GM21381 (cell line): ENCODE results near the gene TMEM231.
A peak's percentile ranks its signal among the peaks of the same experiment; 100 is the strongest.

ENCODE experiments used
- ATAC-seq: cut with Tn5 transposase; IDR thresholded peaks from one replicate; pipeline ENCODE4 v1.9.1; 2021; ENCODE audit warnings: mild to moderate bottlenecking, moderate library complexity; ENCODE audit not compliant: unreplicated experiment

Gene TMEM231

DNA sequence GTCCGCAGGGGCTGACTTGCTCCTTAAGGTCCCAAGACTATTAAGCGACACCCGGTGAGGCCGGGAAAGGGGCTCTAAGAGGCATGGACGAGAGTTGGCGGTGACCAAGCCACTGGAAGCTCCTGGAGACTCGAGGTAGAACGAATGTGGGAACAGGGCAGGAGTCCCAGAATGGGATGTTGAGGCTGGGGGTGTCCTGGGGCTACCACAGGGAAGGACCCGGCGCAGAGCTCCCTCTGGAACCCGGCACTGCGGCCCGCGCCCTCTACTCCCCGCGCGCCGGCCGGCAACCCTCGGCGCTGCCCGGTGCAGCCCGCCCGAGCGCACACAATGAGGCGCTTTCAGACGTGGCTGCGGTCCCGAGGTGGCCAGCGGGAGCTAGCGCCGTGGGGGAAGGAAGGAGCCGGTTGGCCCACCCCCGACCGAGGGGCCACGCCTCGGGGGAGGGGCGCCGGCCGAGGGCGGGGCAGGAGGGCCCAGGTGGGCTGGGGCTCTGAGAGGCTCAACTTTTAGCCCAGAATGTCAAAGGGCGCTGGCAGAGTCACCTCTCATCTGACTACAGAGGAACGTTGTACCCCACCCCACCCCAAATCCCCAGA lies 60.9 kb downstream of the TMEM231 start, which contains the start of gene CHST6:
TSS of gene CHST6 (minus strand) at position 366 of the 599 bp plus-strand sequence. CDS start 15,613 bp downstream, outside the sequence.
- peak; percentile 83 for ATAC-seq

DNA sequence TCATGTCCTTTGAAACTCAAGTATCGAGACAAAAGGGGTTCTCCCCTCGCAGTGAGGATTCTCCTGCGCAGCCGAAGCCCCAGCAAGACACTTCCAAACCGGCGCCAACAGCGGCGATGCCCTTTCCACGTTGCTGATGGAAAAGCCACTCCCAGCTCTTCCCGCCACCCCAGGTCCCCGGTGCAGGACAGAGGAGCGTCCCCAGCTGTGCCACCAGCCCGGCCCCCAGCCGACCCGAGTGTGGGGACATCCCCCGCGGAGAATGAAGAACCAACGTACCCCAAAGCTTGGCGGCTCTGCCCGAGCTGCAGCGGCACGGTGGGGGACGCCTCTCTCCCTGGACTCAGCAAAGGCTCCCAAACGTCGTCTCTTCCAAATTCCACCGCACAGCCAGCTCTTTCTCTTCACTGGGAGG lies 61.4 kb downstream of the TMEM231 start:
- ATAC-seq, result no peak

DNA sequence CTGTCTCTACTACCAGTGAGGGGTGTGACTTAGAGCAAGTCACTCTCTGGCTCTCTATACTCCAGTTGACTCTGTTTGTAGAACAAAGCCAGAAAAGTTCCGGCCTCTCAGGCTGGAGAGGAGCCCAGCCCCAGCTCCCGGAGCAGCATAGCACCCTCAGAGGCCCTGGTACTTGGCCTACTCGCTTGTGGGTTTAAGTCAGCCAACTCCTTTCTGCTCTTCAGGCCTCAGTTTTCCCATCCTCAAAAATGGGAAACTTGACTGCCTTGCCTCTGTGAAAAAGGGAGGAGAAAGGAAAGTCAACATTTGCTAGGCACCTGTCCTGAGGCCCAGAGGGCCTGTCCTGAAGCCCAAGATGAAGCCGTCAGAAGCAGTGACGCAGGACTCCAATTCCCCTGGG lies 61.9 kb downstream of the TMEM231 start:
- no peak for ATAC-seq

DNA sequence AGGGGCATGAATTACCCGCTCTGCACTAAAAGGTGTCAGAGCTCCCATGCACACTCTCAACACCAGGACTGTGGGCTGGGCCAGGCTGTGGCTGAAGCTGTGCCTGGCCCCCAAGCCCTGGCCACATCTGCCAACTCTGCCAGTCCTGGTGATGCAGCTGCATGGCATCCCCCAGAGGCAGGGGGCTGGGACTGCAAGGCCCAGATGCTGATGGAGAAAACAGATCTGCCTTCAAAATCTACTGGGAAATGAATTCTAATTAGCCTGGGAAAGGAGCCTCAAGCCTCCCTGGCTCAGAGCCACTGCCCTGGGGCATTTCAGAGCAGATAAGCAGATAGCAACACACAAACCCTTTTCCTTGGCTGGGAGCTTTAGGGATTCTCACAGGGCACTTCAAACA lies 64.2 kb downstream of the TMEM231 start:
- no peak for ATAC-seq

DNA sequence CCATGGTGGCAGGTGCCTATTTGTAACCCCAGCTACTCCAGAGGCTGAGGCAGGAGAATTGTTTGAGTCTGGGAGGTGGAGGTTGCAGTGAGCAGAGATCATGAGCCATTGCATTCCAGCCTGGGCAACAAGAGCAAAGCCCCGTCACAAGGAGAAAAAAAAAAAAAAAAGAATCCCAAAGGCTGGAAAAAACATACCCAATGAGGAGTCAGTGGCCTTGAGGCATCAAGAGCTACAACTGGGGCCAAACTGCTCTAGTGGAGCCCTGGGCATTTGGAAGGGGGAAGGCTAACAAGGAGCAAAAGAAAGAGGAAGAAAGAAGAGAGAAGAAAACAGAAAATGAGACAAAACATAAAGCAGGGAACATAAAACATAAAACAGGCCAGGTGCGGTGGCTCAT lies 67.7 kb downstream of the TMEM231 start:
- no peak for ATAC-seq
